ENCODE measurements around the gene MT1M. TPM values are rescaled to one million over a fixed set of nuclear protein-coding genes. Genes with fewer than 3 reads are reported as not detected.
A peak's percentile ranks its signal among the peaks of the same experiment; 100 is the strongest.
"Not testable (repeated sequence)": the region's sequence is repeated elsewhere in the genome, so short reads cannot be mapped to it uniquely, and the experiment has no call there.

The MT1M gene
- polyA plus RNA-seq, 3 donors, result not detected

DNA sequence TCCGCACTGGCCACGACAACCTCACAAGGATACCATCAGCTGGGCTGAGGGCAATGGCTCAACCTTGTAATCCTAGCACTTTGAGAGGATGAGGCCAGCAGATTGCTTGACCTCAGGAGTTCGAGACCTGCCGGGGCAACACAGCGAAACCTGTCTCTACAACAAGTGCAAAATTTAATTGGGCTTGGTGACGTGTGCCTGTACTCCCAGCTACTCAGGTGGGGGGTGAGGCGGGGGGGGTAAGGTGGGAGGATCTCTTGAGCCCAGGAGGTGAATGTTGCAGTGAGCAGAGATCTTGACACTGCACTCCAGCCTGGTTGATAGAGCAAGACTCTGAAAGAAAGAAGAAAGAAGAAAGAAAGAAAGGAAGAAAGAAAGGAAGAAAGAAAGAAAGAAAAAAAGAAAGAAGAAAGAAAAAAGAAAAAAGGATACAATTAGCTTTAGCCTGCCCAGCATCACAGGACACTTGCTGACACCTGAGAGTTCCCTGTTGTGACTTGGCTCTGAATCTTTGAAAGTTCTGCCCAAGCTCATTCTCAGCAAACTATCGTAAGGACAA is 12.0 kb upstream of the MT1M start:
- Mint-ChIP-seq H3K9me3 (peaks cover 0 to 2% (median 0%) of the 10 kb centered on the region in 7 donors), H3K27me3 (ENCODE audit: low read depth in 3 of 3) (peaks cover 51 to 64% (median 54%) of the 10 kb centered on the region in 3 donors), H3K27ac (no peak overlapping the region)

DNA sequence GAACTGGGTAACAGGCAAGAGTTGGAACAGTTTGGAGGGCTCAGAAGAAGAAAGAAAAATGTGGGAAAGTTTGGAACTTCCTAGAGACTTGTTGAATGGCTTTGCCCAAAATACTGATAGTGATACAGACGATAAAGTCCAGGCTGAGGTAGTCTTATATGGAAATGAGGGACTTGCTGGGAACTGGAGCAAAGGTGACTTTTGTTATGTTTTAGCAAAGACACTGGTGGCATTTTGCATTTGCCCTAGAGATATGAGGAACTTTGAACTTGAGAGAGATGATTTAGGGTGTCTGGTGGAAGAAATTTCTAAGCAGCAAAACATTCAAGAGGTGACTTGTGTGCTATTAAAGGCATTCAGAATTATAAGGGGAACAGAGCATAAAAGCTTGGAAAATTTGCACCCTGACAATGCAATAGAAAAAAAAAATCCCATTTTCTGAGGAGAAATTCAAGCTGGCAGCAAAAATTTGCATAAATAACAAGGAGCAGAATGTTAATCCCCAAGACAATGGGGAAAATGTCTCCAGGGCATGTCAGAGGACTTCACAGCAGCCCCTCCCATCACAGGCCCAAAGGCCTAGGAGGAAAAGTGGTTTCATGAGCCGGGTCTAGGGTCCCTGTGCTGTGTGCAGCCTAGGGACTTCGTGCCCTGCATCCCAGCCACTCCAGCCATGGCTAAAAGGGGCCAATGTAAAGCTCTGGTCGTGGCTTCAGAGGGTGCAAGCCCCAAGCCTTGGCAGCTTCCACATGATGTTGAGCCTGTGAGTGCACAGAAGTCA is 10.6 kb upstream of the MT1M start:
- H2AFZ ChIP-seq (ENCODE audit: insufficient read depth, low read depth, low read length, poor library complexity, severe bottlenecking); H3K9me3 Mint-ChIP-seq; H3K79me2 ChIP-seq (ENCODE audit: insufficient read depth, low read length); H3K4me2 ChIP-seq (replicated peaks; ENCODE audit: extremely low read depth, low read length, poor library complexity, severe bottlenecking); H3K4me3 ChIP-seq (replicated peaks in 1 of 3; ENCODE audit: low read depth in 2 of 3, low read length in 3 of 3); H3K9ac ChIP-seq (ENCODE audit: insufficient read depth, low read length, poor library complexity, severe bottlenecking); H3K36me3 ChIP-seq (replicated peaks in 1 of 2; ENCODE audit: control insufficient read depth in 1 of 2, insufficient read depth in 2 of 2, low read length in 2 of 2); H3K9me3 ChIP-seq (replicated peaks in 1 of 2; ENCODE audit: control insufficient read depth in 1 of 2, insufficient read depth in 1 of 2, low read length in 2 of 2); H4K20me1 ChIP-seq (ENCODE audit: insufficient read depth, low read length); DNase-seq; H3K36me3 Mint-ChIP-seq; H3K27ac ChIP-seq (ENCODE audit: low read depth in 1 of 2, low read length in 2 of 2); intact Hi-C loops (cut with micrococcal nuclease); H3K4me3 Mint-ChIP-seq: not testable (repeated sequence)
- Mint-ChIP-seq H3K4me1 (peaks cover 29% of the 10 kb centered on the region), H3K27me3 (ENCODE audit: low read depth in 3 of 3) (peaks cover 56 to 70% (median 58%) of the 10 kb centered on the region in 3 donors), H3K27ac (peak overlapping the region in 1 of 7 donors; percentile 1)
- peaks cover 18 to 56% of the 10 kb centered on the region in 2 donors for H3K27me3 ChIP-seq (ENCODE audit: control insufficient read depth in 2 of 2, insufficient read depth in 2 of 2, low read length in 2 of 2)
- 93% methylated on average over 4 of the region's 4 CpGs for WGBS (ENCODE audit: insufficient coverage)
- H3K4me1 ChIP-seq (ENCODE audit: control insufficient read depth in 1 of 2, insufficient read depth in 2 of 2, low read length in 2 of 2), result peaks cover 26 to 32% of the 10 kb centered on the region in 2 donors

More for the DNA sequence above, 12.0 kb upstream of the MT1M start:
- Histone ChIP-seq H3K4me3 (replicated peaks in 1 of 3; ENCODE audit: low read depth in 2 of 3, low read length in 3 of 3) (no peak overlapping the region), H4K20me1 (ENCODE audit: insufficient read depth, low read length) (no peaks in the 10 kb centered on the region), H2AFZ (ENCODE audit: insufficient read depth, low read depth, low read length, poor library complexity, severe bottlenecking) (no peak overlapping the region), H3K27ac (ENCODE audit: low read depth in 1 of 2, low read length in 2 of 2) (no peak overlapping the region), H3K79me2 (ENCODE audit: insufficient read depth, low read length) (no peaks in the 10 kb centered on the region), H3K9ac (ENCODE audit: insufficient read depth, low read length, poor library complexity, severe bottlenecking) (no peak overlapping the region), H3K4me2 (replicated peaks; ENCODE audit: extremely low read depth, low read length, poor library complexity, severe bottlenecking) (no peak overlapping the region), H3K4me1 (ENCODE audit: control insufficient read depth in 1 of 2, insufficient read depth in 2 of 2, low read length in 2 of 2) (peaks cover 18 to 22% of the 10 kb centered on the region in 2 donors), H3K36me3 (replicated peaks in 1 of 2; ENCODE audit: control insufficient read depth in 1 of 2, insufficient read depth in 2 of 2, low read length in 2 of 2) (no peaks in the 10 kb centered on the region), H3K9me3 (replicated peaks in 1 of 2; ENCODE audit: control insufficient read depth in 1 of 2, insufficient read depth in 1 of 2, low read length in 2 of 2) (no peaks in the 10 kb centered on the region), H3K27me3 (ENCODE audit: control insufficient read depth in 2 of 2, insufficient read depth in 2 of 2, low read length in 2 of 2) (peaks cover 18 to 53% of the 10 kb centered on the region in 2 donors)
- intact Hi-C loops (cut with micrococcal nuclease), result no loop called here
- Mint-ChIP-seq H3K4me1 (peaks cover 19% of the 10 kb centered on the region), H3K4me3 (peak overlapping the region in 1 of 2 donors; percentile 49), H3K36me3 (peaks cover 0 to 6% of the 10 kb centered on the region in 2 donors)
- TF ChIP-seq, protein P1, sequence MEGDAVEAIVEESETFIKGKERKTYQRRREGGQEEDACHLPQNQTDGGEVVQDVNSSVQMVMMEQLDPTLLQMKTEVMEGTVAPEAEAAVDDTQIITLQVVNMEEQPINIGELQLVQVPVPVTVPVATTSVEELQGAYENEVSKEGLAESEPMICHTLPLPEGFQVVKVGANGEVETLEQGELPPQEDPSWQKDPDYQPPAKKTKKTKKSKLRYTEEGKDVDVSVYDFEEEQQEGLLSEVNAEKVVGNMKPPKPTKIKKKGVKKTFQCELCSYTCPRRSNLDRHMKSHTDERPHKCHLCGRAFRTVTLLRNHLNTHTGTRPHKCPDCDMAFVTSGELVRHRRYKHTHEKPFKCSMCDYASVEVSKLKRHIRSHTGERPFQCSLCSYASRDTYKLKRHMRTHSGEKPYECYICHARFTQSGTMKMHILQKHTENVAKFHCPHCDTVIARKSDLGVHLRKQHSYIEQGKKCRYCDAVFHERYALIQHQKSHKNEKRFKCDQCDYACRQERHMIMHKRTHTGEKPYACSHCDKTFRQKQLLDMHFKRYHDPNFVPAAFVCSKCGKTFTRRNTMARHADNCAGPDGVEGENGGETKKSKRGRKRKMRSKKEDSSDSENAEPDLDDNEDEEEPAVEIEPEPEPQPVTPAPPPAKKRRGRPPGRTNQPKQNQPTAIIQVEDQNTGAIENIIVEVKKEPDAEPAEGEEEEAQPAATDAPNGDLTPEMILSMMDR (IDR thresholded peaks at IDR 0.05), result no peak
- DNase-seq, result no peak
- 100% methylated on average over 2 of the region's 8 CpGs for WGBS (ENCODE audit: insufficient coverage)

DNA sequence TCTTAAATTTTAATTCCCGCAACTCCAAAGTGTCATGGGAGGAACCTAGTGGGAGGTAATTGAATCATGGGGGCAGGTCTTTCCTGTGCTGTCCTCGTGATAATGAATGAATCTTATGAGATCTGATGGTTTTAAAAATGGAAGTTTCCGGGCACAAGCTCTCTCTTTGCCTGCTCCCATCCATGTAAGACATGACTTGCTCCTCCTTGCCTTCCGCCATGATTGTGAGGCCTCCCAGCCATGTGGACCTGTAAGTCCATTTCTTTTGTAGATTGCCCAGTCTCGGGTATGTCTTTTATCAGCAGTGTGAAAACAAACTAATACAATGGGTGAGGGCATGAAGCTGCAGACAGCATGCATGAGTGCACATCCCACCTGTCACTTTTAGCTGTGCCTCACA is 9.3 kb upstream of the MT1M start:
- intact Hi-C loops (cut with micrococcal nuclease); H3K27ac ChIP-seq (ENCODE audit: low read depth in 1 of 2, low read length in 2 of 2); H3K4me2 ChIP-seq (replicated peaks; ENCODE audit: extremely low read depth, low read length, poor library complexity, severe bottlenecking); H3K79me2 ChIP-seq (ENCODE audit: insufficient read depth, low read length); H3K9me3 Mint-ChIP-seq; H3K27ac Mint-ChIP-seq; H3K4me3 ChIP-seq (replicated peaks in 1 of 3; ENCODE audit: low read depth in 2 of 3, low read length in 3 of 3); DNase-seq; H3K9ac ChIP-seq (ENCODE audit: insufficient read depth, low read length, poor library complexity, severe bottlenecking); H2AFZ ChIP-seq (ENCODE audit: insufficient read depth, low read depth, low read length, poor library complexity, severe bottlenecking); H3K36me3 Mint-ChIP-seq; H4K20me1 ChIP-seq (ENCODE audit: insufficient read depth, low read length); H3K9me3 ChIP-seq (replicated peaks in 1 of 2; ENCODE audit: control insufficient read depth in 1 of 2, insufficient read depth in 1 of 2, low read length in 2 of 2); H3K36me3 ChIP-seq (replicated peaks in 1 of 2; ENCODE audit: control insufficient read depth in 1 of 2, insufficient read depth in 2 of 2, low read length in 2 of 2): not testable (repeated sequence)
- Mint-ChIP-seq H3K27me3 (ENCODE audit: low read depth in 3 of 3) (peaks cover 50 to 69% (median 59%) of the 10 kb centered on the region in 3 donors), H3K4me3 (peak overlapping the region in 1 of 2 donors; percentile 40), H3K4me1 (peaks cover 21% of the 10 kb centered on the region)
- WGBS (ENCODE audit: insufficient coverage), result 100% methylated on average over 1 of the region's 5 CpGs
- Histone ChIP-seq H3K4me1 (ENCODE audit: control insufficient read depth in 1 of 2, insufficient read depth in 2 of 2, low read length in 2 of 2) (peaks cover 16 to 22% of the 10 kb centered on the region in 2 donors), H3K27me3 (ENCODE audit: control insufficient read depth in 2 of 2, insufficient read depth in 2 of 2, low read length in 2 of 2) (peaks cover 10 to 48% of the 10 kb centered on the region in 2 donors)

Measured in CD14-positive monocyte (primary cell).